GF-D8 (cell line): ENCODE data around the gene INPP5A.
"Not testable (repeated sequence)": the region's sequence is repeated elsewhere in the genome, so short reads cannot be mapped to it uniquely, and the experiment has no call there.

Experiments
- DNase-seq: peaks from one replicate; lab custom pipeline; 2025; lab: John Stamatoyannopoulos, UW

INPP5A gene

DNA sequence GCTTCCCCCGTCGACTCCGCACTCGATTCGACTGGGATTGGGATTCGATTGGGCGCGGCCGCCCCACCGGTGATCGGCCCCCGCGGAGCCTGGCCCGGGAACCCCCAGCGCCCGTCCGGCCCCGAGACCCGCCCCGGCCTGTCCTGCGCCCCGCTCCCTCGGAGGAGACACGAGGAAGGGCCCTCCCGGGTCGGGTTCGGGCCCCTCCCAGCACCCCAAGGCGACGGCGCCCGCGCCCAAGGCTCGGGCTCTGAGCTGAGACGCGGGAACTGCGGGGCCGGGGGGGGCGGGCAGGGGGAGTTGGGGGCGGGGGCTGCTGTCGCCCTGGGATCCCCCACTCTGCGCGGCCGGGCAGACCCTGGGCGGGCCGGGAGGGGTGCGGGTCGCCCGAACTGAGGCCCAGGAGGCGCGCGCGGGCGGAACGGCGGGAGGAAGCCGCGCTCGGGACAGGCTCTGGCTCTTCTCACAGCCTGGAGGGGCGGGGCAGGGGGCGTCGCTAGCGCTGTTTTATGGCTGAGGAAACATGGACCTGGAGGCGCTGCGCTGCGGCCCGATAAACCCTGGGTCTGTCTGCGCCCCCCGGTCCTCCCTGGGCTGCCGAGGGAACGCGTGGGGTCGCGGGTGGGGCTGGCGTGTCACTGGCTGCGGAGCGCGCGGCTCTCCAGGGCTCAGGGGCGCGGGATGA, 250.1 kb downstream of the INPP5A start:
- no peak for DNase-seq

DNA sequence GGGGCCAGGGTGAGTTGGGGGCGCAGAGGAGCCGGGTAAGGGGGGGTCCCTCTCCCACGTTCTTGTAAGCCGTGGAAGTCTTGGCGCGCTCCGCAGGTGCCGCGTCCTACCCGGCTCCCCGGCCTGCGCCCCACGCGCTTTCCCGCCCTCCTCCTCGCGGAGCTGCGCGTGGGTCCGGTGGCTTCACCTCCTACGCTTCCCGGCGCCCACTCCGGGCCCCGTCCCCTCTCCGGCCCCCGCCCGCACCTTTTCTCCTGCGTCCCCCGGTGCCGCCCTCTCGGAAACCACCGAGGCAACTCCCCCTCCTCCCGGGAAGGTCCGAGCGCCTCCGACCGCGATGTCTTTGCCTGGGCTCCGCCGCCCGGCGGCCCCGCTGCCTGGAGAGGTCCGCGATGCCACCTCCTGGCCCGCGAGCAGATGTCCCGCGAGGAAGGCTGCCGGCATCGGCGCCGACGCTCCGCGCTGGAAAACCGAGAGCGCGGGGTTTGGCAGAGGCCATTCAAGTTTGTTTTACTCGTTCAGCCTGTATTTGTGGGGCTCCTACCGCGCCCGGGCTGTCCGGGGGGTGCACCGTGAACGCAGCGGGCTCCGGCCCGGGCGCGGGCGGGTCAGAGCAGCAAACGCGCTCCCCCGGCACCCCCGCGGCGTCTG, 250.7 kb downstream of the INPP5A start:
- no peak for DNase-seq

DNA sequence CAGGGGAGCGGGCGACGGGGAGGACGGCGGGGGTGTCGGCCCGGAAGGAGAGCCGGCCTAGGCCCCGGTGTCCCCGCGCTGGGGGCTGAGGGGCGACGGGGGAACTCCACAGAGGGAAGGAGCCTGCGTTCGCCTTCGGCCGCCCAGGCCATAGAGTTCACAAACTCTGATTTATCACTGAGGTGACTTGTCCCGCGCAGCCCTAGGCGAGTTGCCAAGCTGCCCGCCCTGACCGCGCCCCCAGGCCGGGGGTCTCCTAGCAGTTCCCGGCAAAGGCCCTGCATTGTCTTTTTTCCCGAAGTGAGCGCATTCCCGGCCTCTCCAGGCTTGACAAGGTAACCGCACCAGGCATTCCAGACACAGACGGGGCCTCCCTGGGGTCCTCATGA, 251.2 kb downstream of the INPP5A start:
- DNase-seq: no peak

DNA sequence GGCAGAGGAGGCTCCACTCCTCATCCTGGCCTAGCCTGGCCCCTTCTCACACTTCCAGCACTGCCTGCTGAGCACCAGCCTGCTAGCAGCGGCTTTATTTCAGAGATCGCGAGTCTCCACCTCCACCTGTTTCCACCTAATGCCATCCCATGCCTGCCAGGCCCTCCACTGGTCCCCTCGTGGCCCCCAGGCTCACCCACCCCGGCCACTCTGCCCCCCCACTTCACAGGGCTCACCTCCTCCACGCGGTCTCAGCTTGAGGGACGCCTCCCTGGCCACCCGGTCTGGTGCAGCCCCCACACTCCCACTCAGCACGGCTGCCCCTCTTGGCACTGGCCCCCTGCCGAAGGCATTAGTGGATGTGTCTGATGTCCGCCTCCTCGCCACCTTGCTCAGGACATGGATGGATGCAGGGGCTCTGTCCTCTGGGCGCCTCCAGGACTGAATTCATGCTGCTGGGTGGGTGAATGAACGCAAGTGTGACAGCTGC, 252.1 kb downstream of the INPP5A start:
- DNase-seq: no peak

DNA sequence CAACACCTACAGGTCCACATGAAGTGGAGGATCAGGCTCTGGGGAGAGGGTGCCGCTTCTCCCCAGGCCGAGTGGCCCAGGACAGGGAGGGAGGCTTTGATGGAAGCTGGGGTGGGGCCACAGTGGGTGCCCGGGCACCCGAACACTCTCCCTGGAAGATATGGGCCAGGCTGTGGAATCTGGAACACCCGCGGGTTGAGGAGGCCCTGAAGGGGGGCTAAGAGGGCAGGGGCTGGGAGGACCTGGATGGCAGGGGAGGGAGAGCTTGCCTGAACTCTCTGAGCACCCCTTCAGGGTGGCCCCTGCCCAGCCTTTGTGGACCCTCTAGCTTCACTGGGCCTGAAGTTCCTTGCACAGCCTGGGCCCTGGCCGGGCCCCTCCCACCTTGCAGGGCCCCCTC, 252.9 kb downstream of the INPP5A start:
- no peak for DNase-seq

GRCh38 chr10:132790934-132791829, 253.6 kb downstream of the INPP5A start:
- no peak for DNase-seq

- not testable (repeated sequence) for DNase-seq
Measured at GRCh38 chr10:132792099-132792498, 254.5 kb downstream of the INPP5A start.

- no peak for DNase-seq
Measured at GRCh38 chr10:132792796-132793195, 255.2 kb downstream of the INPP5A start.

- no peak for DNase-seq
Measured at GRCh38 chr10:132793213-132793612, 255.6 kb downstream of the INPP5A start.

GRCh38 chr10:132793871-132794849, 256.6 kb downstream of the INPP5A start:
- DNase-seq: no peak

GRCh38 chr10:132796846-132797245, 259.3 kb downstream of the INPP5A start:
- DNase-seq: no peak

DNA sequence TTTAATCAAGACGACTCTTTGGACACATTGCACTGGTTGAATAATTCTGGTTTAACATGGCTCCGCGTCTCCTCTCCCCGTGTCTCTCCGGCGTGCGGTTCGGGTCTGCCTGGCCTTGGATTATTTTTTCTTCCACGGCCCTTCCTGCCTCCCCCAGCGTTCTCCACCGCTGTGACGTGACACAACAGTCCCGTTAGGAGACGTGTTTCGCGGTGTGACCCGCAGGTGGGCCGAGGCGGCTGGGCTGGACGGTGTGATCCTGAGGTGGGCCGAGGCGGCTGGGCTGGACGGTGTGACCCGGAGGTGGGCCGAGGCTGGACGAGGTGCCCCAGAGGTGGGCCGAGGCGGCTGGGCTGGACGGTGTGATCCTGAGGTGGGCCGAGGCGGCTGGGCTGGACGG, 260.4 kb downstream of the INPP5A start:
- not testable (repeated sequence) for DNase-seq

- no peak for DNase-seq
Measured at GRCh38 chr10:132798403-132798802, 260.8 kb downstream of the INPP5A start.

DNA sequence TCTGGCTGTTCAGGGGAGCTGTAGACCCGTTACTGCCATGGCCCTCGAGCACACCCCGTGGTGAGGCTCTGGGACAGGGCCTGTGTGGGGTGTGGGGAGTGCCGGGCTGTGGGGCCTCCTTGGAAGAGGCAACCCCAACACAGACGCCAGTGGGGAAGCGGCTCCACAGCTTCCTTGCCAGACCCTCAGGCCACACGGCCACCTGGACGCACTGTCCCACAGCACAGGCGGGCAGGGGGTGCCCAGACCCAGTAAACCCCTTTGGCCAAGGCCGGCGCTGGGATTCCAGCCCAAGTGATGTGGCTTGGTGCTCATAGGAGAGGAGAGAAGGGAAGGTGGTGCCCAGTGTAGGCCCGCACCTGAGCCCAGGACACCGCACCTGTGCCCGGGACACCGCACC, 261.3 kb downstream of the INPP5A start:
- no peak for DNase-seq

GRCh38 chr10:132799865-132800264, 262.3 kb downstream of the INPP5A start:
- DNase-seq: no peak

DNA sequence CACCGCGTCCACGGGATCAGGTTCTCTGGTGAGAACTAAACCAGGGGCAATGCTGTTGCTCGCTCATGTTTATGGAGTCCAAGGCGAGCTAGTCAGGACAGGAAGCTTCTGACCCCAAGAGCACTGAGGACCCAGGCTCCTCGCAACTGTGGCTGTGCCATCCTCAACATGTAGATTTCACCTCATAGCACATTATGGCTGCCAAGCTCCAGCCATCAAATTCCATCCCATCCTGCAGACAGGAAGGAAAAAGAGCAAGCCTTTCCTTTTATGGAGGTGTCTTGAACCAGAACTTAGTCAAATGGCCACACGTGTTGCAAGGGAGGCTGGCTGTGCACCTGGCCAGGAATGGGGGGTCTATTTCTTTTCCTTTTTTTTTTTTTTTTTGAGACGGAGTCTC, 264.5 kb downstream of the INPP5A start:
- DNase-seq: no peak

GRCh38 chr10:132802694-132803320, 265.2 kb downstream of the INPP5A start:
- no peak for DNase-seq

GRCh38 chr10:132803416-132804210, 266.0 kb downstream of the INPP5A start:
- no peak for DNase-seq

DNA sequence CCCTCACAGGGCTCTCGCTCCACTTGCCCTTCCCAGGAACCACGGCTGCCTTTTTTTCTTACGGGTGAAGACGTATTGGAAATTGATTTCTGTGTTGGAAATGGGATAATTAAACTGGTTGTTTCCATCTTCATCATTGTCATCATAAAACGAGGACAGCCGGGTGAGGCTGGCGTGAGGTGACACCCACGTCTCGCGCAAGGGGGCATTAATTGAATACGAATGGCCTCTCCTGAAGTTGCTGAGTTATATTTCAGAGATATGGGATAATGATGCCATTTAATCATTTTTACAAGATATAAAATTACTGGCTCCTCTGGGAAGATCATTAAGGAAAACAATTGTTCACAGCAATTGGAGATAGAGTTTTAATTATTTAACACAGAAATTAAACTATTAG, 266.7 kb downstream of the INPP5A start:
- DNase-seq: no peak

- no peak for DNase-seq
Measured at GRCh38 chr10:132804785-132805426, 267.3 kb downstream of the INPP5A start.
